ENCODE results near the gene TIMM9. TPM values are rescaled to one million over a fixed set of nuclear protein-coding genes. Genes with fewer than 3 reads are reported as not detected.
A peak's percentile ranks its signal among the peaks of the same experiment; 100 is the strongest.
"Not testable (repeated sequence)": the region's sequence is repeated elsewhere in the genome, so short reads cannot be mapped to it uniquely, and the experiment has no call there.

The TIMM9 gene
- total RNA-seq, 1 experiment from 2014 or later: 41.5 TPM

- Histone ChIP-seq H3K36me3 (replicated peaks; ENCODE audit: control insufficient read depth, insufficient read depth, low read length) (peaks cover under 1% of the 10 kb centered on the region), H3K4me3 (ENCODE audit: insufficient read depth, low read depth, low read length) (peak overlapping the region; percentile 75), H3K27me3 (ENCODE audit: control insufficient read depth, insufficient read depth, low read length) (no peaks in the 10 kb centered on the region)
- peak; percentile 67 for DNase-seq
These were observed 556 bp downstream of the TIMM9 start for GRCh38 chr14:58426670-58427280.

DNA sequence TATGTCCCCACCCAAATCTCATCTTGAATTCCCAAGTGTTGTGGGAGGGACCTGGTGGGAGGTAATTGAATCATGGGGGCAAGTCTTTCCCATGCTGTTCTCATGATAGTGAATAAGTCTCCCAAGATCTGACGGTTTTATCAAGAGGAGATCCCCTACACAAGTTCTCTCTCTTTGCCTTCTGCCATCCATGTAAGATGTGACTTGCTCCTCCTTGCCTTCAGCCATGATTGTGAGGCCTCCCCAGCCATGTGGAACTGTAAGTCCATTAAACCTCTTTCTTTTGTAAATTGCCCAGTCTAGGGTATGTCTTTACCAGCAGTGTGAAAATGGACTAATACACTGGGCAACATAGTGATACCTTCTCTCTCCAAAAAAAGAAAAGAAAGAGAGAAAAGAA lies 10.4 kb downstream of the TIMM9 start:
- not testable (repeated sequence) for H3K36me3 ChIP-seq (replicated peaks; ENCODE audit: control insufficient read depth, insufficient read depth, low read length)

DNA sequence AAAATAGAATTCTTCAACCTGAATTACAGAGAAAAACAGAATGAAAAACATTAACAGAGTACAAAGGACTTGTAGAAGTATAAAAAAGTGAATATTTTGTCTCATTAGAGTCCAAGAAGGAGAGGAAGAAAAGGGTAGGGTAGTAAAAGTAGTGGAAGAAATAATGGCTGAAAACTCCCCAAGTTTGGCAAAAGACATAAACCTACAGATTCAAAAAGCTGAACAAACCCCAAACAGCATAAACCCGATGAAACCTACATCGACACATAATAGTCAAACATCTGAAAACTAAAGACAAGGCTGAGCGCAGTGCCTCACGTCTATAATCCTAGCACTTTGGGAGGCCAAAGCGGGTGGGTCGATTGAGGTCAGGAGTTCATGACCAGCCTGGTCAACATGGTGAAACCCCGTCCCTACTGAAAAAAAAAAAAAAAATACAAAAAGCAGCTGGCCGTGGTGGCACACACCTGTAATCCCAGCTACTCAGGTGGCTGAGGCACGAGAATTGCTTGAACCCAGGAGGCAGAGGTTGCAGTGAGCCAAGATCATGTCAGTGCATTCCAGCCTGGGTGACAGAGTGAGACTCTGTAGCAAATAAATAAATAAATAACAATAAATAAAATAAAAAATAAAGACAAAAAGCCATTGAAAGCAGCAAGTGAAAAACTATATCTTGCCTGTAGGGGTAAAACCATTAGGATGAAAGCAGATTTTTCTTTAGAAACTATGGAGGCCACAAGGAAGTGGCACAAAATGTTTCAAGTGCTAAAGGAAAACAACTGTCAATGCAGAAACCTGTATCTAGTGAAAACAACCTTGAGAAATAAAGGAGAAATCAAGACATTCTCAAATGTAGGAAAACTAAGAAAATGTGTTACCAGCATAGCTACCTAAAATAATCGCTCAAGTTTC lies 11.4 kb downstream of the TIMM9 start:
- no peaks in the 10 kb centered on the region; the same call in 1 of the 2 replicates for H3K36me3 ChIP-seq (replicated peaks; ENCODE audit: control insufficient read depth, insufficient read depth, low read length)
- H3K27me3 ChIP-seq (ENCODE audit: control insufficient read depth, insufficient read depth, low read length): no peaks in the 10 kb centered on the region
- DNase-seq: no peak
- no peak overlapping the region for H3K4me3 ChIP-seq (ENCODE audit: insufficient read depth, low read depth, low read length)

More for the DNA sequence above, 10.4 kb downstream of the TIMM9 start:
- DNase-seq; H3K4me3 ChIP-seq (ENCODE audit: insufficient read depth, low read depth, low read length); H3K27me3 ChIP-seq (ENCODE audit: control insufficient read depth, insufficient read depth, low read length): not testable (repeated sequence)

- peak; percentile 16 for DNase-seq
- no peaks in the 10 kb centered on the region for H3K27me3 ChIP-seq (ENCODE audit: control insufficient read depth, insufficient read depth, low read length)
- H3K36me3 ChIP-seq (replicated peaks; ENCODE audit: control insufficient read depth, insufficient read depth, low read length): peaks cover 2% of the 10 kb centered on the region
- H3K4me3 ChIP-seq (ENCODE audit: insufficient read depth, low read depth, low read length): no peak overlapping the region
These were observed 12.5 kb downstream of the TIMM9 start for GRCh38 chr14:58414845-58415244.

DNA sequence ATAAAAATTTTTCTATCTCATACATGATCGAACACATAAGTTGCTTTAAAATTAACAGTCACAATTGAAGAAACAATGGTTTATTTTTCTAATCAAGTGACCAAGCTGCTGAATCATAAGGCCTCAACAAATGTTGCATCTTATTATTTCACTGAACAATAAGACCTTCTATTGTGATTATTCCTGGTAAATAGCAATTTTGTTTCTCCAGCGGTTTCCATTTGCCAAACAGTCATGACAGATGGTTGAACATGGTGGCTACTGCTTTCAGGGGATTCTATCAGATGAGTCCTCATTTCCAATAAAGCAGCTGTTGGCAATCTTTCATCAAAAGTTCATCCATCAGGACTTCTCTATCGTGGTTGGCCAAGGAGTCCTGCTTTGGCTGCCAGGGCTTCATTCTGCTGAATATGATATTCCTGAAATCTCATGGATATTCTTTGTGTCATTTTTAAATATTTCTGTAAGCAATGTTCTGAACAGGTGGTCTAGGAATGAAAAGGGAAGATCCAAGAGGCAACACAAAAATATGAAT lies 18.6 kb downstream of the TIMM9 start:
- Histone ChIP-seq H3K36me3 (replicated peaks; ENCODE audit: control insufficient read depth, insufficient read depth, low read length) (peaks cover 9% of the 10 kb centered on the region), H3K4me3 (ENCODE audit: insufficient read depth, low read depth, low read length) (no peak overlapping the region), H3K27me3 (ENCODE audit: control insufficient read depth, insufficient read depth, low read length) (no peaks in the 10 kb centered on the region)
- DNase-seq: no peak

DNA sequence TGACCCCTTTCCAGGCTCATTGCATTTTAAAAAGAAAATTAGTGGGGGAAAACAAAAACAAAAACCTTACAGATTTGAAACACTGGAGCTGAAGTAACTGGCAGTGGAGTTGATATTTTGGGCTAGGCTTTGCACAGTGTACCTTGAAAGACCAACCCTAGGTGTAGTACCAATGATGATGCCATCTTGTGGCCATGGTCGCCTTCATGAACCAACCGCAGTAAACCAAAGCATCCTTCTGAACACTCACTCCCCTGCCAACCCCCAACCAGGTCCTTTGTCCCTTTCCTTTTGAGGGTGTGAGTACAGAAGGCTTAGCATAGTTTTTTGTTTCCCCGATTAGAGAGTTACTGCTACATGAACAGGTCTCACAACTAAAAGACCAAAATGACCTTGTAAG lies 25.7 kb downstream of the TIMM9 start:
- H3K36me3 ChIP-seq (replicated peaks; ENCODE audit: control insufficient read depth, insufficient read depth, low read length): no peaks in the 10 kb centered on the region
- H3K27me3 ChIP-seq (ENCODE audit: control insufficient read depth, insufficient read depth, low read length): peaks cover 3% of the 10 kb centered on the region; the same call in 1 of the 2 replicates
- DNase-seq: peak; percentile 36
- no peak overlapping the region for H3K4me3 ChIP-seq (ENCODE audit: insufficient read depth, low read depth, low read length)

GRCh38 chr14:58398895-58399294 lies 28.4 kb downstream of the TIMM9 start:
- Histone ChIP-seq H3K27me3 (ENCODE audit: control insufficient read depth, insufficient read depth, low read length) (peaks cover 9% of the 10 kb centered on the region), H3K36me3 (replicated peaks; ENCODE audit: control insufficient read depth, insufficient read depth, low read length) (no peaks in the 10 kb centered on the region), H3K4me3 (ENCODE audit: insufficient read depth, low read depth, low read length) (no peak overlapping the region)
- no peak for DNase-seq

GRCh38 chr14:58398495-58398894 lies 28.8 kb downstream of the TIMM9 start:
- H3K4me3 ChIP-seq (ENCODE audit: insufficient read depth, low read depth, low read length): no peak overlapping the region
- peaks cover 9% of the 10 kb centered on the region for H3K27me3 ChIP-seq (ENCODE audit: control insufficient read depth, insufficient read depth, low read length)
- H3K36me3 ChIP-seq (replicated peaks; ENCODE audit: control insufficient read depth, insufficient read depth, low read length): no peaks in the 10 kb centered on the region
- DNase-seq: no peak

GRCh38 chr14:58397156-58397555 lies 30.2 kb downstream of the TIMM9 start:
- peaks cover 9% of the 10 kb centered on the region for H3K27me3 ChIP-seq (ENCODE audit: control insufficient read depth, insufficient read depth, low read length)

GRCh38 chr14:58395812-58396788 lies 31.2 kb downstream of the TIMM9 start, which contains the start of gene TOMM20L:
TOMM20L (plus strand) TSS chr14:58395930; CDS start chr14:58395958, 28 bp downstream.
- H3K36me3 ChIP-seq (replicated peaks; ENCODE audit: control insufficient read depth, insufficient read depth, low read length): no peaks in the 10 kb centered on the region
- peak within 1 kb of the TSS; percentile 65 for H3K4me3 ChIP-seq (ENCODE audit: insufficient read depth, low read depth, low read length)
- peak; percentile 95 for DNase-seq
- peaks cover 9% of the 10 kb centered on the region for H3K27me3 ChIP-seq (ENCODE audit: control insufficient read depth, insufficient read depth, low read length)

More at GRCh38 chr14:58397156-58397555, 30.2 kb downstream of the TIMM9 start:
- Histone ChIP-seq H3K36me3 (replicated peaks; ENCODE audit: control insufficient read depth, insufficient read depth, low read length) (no peaks in the 10 kb centered on the region), H3K4me3 (ENCODE audit: insufficient read depth, low read depth, low read length) (no peak overlapping the region)
- DNase-seq: no peak

DNA sequence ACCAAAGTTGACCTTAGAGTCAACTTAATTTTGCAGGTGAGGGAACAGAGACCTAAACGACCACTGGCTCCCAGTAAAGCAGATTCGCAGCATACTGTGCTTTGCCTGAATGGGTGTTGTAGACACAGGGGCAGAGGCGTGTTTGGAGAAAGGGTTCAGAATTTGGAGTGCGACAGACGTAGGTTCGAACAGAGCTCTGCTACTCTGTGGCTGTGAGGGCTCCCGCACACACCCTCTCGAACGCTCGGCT lies 31.8 kb downstream of the TIMM9 start:
- Histone ChIP-seq H3K27me3 (ENCODE audit: control insufficient read depth, insufficient read depth, low read length) (peaks cover 9% of the 10 kb centered on the region), H3K4me3 (ENCODE audit: insufficient read depth, low read depth, low read length) (peak overlapping the region; percentile 65), H3K36me3 (replicated peaks; ENCODE audit: control insufficient read depth, insufficient read depth, low read length) (no peaks in the 10 kb centered on the region)
- no peak for DNase-seq

- DNase-seq: no peak
- Histone ChIP-seq H3K27me3 (ENCODE audit: control insufficient read depth, insufficient read depth, low read length) (peaks cover 4% of the 10 kb centered on the region), H3K4me3 (ENCODE audit: insufficient read depth, low read depth, low read length) (no peak overlapping the region), H3K36me3 (replicated peaks; ENCODE audit: control insufficient read depth, insufficient read depth, low read length) (no peaks in the 10 kb centered on the region)
These were observed 36.5 kb downstream of the TIMM9 start for GRCh38 chr14:58390830-58391229.

DNA sequence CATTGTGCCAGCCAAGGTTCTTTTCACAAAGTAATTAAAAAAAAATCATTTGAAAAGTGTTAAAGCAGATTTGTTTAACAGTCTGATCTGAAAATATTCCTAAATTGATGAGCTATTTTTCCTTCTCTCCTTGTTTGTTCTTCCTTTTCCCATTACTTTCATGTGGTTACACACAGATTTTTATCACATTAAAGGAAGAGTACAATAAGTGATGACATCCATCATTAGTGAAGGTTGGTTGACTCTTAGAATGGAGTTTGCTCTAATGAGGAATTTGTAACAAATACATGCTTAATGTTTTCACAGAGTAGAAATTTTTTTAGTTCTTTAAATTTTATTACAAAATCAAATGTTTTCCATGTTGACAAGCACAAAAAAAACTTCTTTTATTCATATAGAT lies 50.5 kb downstream of the TIMM9 start:
- peaks cover 1% of the 10 kb centered on the region; the same call in 1 of the 2 replicates for H3K36me3 ChIP-seq (replicated peaks; ENCODE audit: control insufficient read depth, insufficient read depth, low read length)
- no peak for DNase-seq
- H3K27me3 ChIP-seq (ENCODE audit: control insufficient read depth, insufficient read depth, low read length): no peaks in the 10 kb centered on the region
- no peak overlapping the region for H3K4me3 ChIP-seq (ENCODE audit: insufficient read depth, low read depth, low read length)

- peaks cover 6% of the 10 kb centered on the region for H3K36me3 ChIP-seq (replicated peaks; ENCODE audit: control insufficient read depth, insufficient read depth, low read length)
- no peak for DNase-seq
- H3K27me3 ChIP-seq (ENCODE audit: control insufficient read depth, insufficient read depth, low read length): no peaks in the 10 kb centered on the region
- H3K4me3 ChIP-seq (ENCODE audit: insufficient read depth, low read depth, low read length): no peak overlapping the region
These were observed 58.4 kb downstream of the TIMM9 start for GRCh38 chr14:58368956-58369355.

All from H7 (cell line).